Measurements from ENCODE around the gene SPACDR.

DNA sequence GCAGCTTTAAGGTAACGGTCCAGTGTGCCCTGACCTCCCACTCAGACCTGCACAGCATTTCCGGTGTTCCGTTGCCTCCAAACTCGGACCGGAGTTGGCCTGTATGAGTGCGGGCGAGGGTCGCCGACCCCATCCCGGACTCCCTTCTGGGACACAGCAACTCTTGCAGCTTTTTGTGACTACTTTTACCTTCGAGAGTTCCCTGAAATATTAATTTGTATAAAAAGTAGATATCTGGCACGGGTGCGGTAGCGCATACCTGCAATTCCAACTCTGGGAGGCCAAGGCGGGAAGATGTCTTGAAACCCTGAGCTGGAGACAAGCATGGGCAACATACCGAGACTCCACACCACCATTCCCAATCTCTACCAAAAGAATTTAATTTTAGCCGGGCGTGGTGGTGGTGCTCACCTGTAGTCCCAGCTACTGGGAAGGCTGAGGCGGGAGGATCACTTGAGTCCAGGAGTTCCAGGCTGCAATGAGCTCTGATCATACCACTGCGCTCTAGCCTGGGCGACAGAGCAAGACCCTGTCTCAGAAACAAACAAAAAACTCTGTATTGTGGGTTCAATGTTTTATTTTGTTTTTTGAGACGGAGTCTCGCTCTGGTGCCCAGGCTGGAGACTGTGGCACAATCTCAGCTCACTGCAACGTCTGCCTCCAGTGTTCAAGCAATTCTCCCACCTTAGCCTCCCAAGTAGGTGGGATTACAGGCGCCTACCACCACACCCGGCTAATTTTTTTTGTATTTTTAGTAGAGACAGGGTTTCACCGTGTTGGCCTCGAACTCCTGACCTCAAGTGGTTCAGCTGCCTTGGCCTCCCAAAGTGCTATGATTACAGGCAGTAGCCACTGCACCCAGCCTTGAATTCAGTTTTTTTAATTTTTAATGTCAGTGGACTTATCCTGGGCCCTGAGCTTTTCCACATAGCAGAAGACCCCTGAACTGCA lies 26.6 kb downstream of the SPACDR start:
- TF ChIP-seq BHLHE40 (IDR thresholded peaks at IDR 0.05; ENCODE audit: borderline replicate concordance) (no peak), L3MBTL2 (conservative IDR thresholded peaks at IDR 0.05) (no peak), FOXM1 (IDR thresholded peaks at IDR 0.05; ENCODE audit: borderline replicate concordance) (no peak), FOXA1 (IDR thresholded peaks at IDR 0.05) (no peak), FOXK2 (IDR thresholded peaks at IDR 0.05) (no peak), SP1 (IDR thresholded peaks at IDR 0.05) (no peak)

All from HEK293T (cell line).